ENCODE measurements around the gene ZDHHC20.
"Not testable (repeated sequence)": the region's sequence is repeated elsewhere in the genome, so short reads cannot be mapped to it uniquely, and the experiment has no call there.

Gene ZDHHC20

GRCh38 chr13:21434588-21434987, 24.5 kb downstream of the ZDHHC20 start:
- DNase-seq: no peak

GRCh38 chr13:21429211-21429610, 29.9 kb downstream of the ZDHHC20 start:
- no peak for DNase-seq

- DNase-seq: no peak
Observed at GRCh38 chr13:21427741-21428140, 31.4 kb downstream of the ZDHHC20 start.

- DNase-seq: no peak
Observed at GRCh38 chr13:21426238-21426637, 32.9 kb downstream of the ZDHHC20 start.

- DNase-seq: no peak
Observed at GRCh38 chr13:21420706-21421105, 38.4 kb downstream of the ZDHHC20 start.

GRCh38 chr13:21413013-21413412, 46.1 kb downstream of the ZDHHC20 start:
- no peak for DNase-seq

GRCh38 chr13:21410453-21410852, 48.6 kb downstream of the ZDHHC20 start:
- not testable (repeated sequence) for DNase-seq

GRCh38 chr13:21405309-21405708, 53.8 kb downstream of the ZDHHC20 start:
- no peak for DNase-seq

- DNase-seq: no peak
Observed at GRCh38 chr13:21402586-21403307, 56.4 kb downstream of the ZDHHC20 start.

- no peak for DNase-seq
Observed at GRCh38 chr13:21399741-21400140, 59.4 kb downstream of the ZDHHC20 start.

GRCh38 chr13:21395953-21396352, 63.1 kb downstream of the ZDHHC20 start:
- DNase-seq: no peak

- DNase-seq: no peak
Observed at GRCh38 chr13:21389124-21389523, 70.0 kb downstream of the ZDHHC20 start.

- no peak for DNase-seq
Observed at GRCh38 chr13:21385710-21386109, 73.4 kb downstream of the ZDHHC20 start.

GRCh38 chr13:21383090-21383489, 76.0 kb downstream of the ZDHHC20 start:
- DNase-seq: no peak

GRCh38 chr13:21376998-21377985, 81.8 kb downstream of the ZDHHC20 start:
- not testable (repeated sequence) for DNase-seq

GRCh38 chr13:21372530-21372929, 86.6 kb downstream of the ZDHHC20 start:
- DNase-seq: no peak

- DNase-seq: no peak
Observed at GRCh38 chr13:21371011-21371410, 88.1 kb downstream of the ZDHHC20 start.

GRCh38 chr13:21365574-21365973, 93.5 kb downstream of the ZDHHC20 start:
- DNase-seq: no peak

GRCh38 chr13:21364916-21365315, 94.2 kb downstream of the ZDHHC20 start:
- DNase-seq: no peak

GRCh38 chr13:21364357-21364756, 94.7 kb downstream of the ZDHHC20 start:
- no peak for DNase-seq

GRCh38 chr13:21362741-21363140, 96.4 kb downstream of the ZDHHC20 start:
- DNase-seq: no peak

GRCh38 chr13:21361706-21362105, 97.4 kb downstream of the ZDHHC20 start:
- no peak for DNase-seq

- no peak for DNase-seq
Observed at GRCh38 chr13:21361123-21361522, 98.0 kb downstream of the ZDHHC20 start.

- DNase-seq: no peak
Observed at GRCh38 chr13:21360463-21360862, 98.6 kb downstream of the ZDHHC20 start.
